ENCODE results near the gene ANO10. TPM values are rescaled to one million over a fixed set of nuclear protein-coding genes. Genes with fewer than 3 reads are reported as not detected.

Gene ANO10
- total RNA-seq = 32.7 and 39.0 TPM in 2 replicates

GRCh38 chr3:43621656-43622432 is at the start of gene ANO10:
ANO10 (minus strand) TSS chr3:43622011; CDS start chr3:43605852, 16,159 bp downstream.

Other genes with a start within 250 kb of the ANO10 start
- 13.2 and 24.1 TPM in 2 replicates for gene ABHD5, start 68.9 kb upstream of the ANO10 start, total RNA-seq